Peyer's patch (tissue), 4 donors: Measurements from ENCODE around the gene RFX1.

Source experiments
- CTCF ChIP-seq, 6 experiments: fragments of 450-650 bp in 4 of 6; fragments of 200-600 bp in 2 of 6; sonication (generic) in 1 of 6; IDR thresholded peaks; one replicate each; pipeline ENCODE4 v1.5.1; 2017 to 2019; ENCODE audit warnings: antibody characterized with exemption in 6 of 6, mild to moderate bottlenecking in 3 of 6, moderate library complexity in 1 of 6
- POLR2A ChIP-seq, 2 donors: fragments of 450-650 bp; IDR thresholded peaks; one replicate each; pipeline ENCODE4 v1.5.1; 2017; ENCODE audit warnings: antibody characterized with exemption in 2 of 2, mild to moderate bottlenecking in 2 of 2, moderate library complexity in 2 of 2

GRCh38 chr19:13926010-13926409 is 80.1 kb downstream of the RFX1 start:
- TF ChIP-seq CTCF (IDR thresholded peaks at IDR 0.05) (no peak), POLR2A (IDR thresholded peaks at IDR 0.05) (no peak)
